ENCODE measurements around the gene SOBP.
A peak's percentile ranks its signal among the peaks of the same experiment; 100 is the strongest.

The SOBP gene

GRCh38 chr6:107488875-107489635 is 862 bp upstream of the SOBP start:
- Histone ChIP-seq H3K9me3 (ENCODE audit: control insufficient read depth, insufficient read depth, low read length) (no peaks in the 10 kb centered on the region), H3K4me3 (ENCODE audit: low read length) (peak overlapping the region; percentile 85), H3K4me1 (ENCODE audit: control insufficient read depth, insufficient read depth, low read length) (peaks cover 2% of the 10 kb centered on the region; the same call in 1 of the 2 replicates), H3K27me3 (ENCODE audit: control insufficient read depth, insufficient read depth, low read length) (peaks cover 19% of the 10 kb centered on the region; the same call in 1 of the 2 replicates), H3K27ac (ENCODE audit: low read length) (no peak overlapping the region), H3K36me3 (ENCODE audit: control insufficient read depth, insufficient read depth, low read length) (no peaks in the 10 kb centered on the region)
- WGBS (ENCODE audit: insufficient coverage, insufficient read length) = no CpG with 5 or more reads among the region's 51 CpGs
- no peak for DNase-seq (ENCODE audit: low read depth, low spot score)

- Histone ChIP-seq H3K27me3 (ENCODE audit: control insufficient read depth, insufficient read depth, low read length) (peaks cover 19% of the 10 kb centered on the region; the same call in 1 of the 2 replicates), H3K36me3 (ENCODE audit: control insufficient read depth, insufficient read depth, low read length) (no peaks in the 10 kb centered on the region), H3K4me3 (ENCODE audit: low read length) (peak overlapping the region; percentile 85; the same call in 1 of the 2 replicates), H3K9me3 (ENCODE audit: control insufficient read depth, insufficient read depth, low read length) (no peaks in the 10 kb centered on the region), H3K4me1 (ENCODE audit: control insufficient read depth, insufficient read depth, low read length) (peaks cover 2% of the 10 kb centered on the region; the same call in 1 of the 2 replicates), H3K27ac (ENCODE audit: low read length) (no peak overlapping the region)
- no peak for DNase-seq (ENCODE audit: low read depth, low spot score)
- no CpG with 5 or more reads among the region's 30 CpGs for WGBS (ENCODE audit: insufficient coverage, insufficient read length)
Observed at GRCh38 chr6:107490566-107491137, 735 bp downstream of the SOBP start.

- Histone ChIP-seq H3K27ac (ENCODE audit: low read length) (no peak overlapping the region), H3K27me3 (ENCODE audit: control insufficient read depth, insufficient read depth, low read length) (peaks cover 19% of the 10 kb centered on the region; the same call in 1 of the 2 replicates), H3K36me3 (ENCODE audit: control insufficient read depth, insufficient read depth, low read length) (no peaks in the 10 kb centered on the region), H3K4me3 (ENCODE audit: low read length) (peak overlapping the region; percentile 85; the same call in 1 of the 2 replicates), H3K4me1 (ENCODE audit: control insufficient read depth, insufficient read depth, low read length) (peaks cover 2% of the 10 kb centered on the region; the same call in 1 of the 2 replicates), H3K9me3 (ENCODE audit: control insufficient read depth, insufficient read depth, low read length) (no peaks in the 10 kb centered on the region)
- WGBS (ENCODE audit: insufficient coverage, insufficient read length) = no CpG with 5 or more reads among the region's 38 CpGs
- DNase-seq (ENCODE audit: low read depth, low spot score) = no peak
Observed at GRCh38 chr6:107491138-107491609, 1.3 kb downstream of the SOBP start.

- Histone ChIP-seq H3K36me3 (ENCODE audit: control insufficient read depth, insufficient read depth, low read length) (no peaks in the 10 kb centered on the region), H3K4me1 (ENCODE audit: control insufficient read depth, insufficient read depth, low read length) (peaks cover 2% of the 10 kb centered on the region; the same call in 1 of the 2 replicates), H3K4me3 (ENCODE audit: low read length) (no peak overlapping the region; the same call in 1 of the 2 replicates), H3K9me3 (ENCODE audit: control insufficient read depth, insufficient read depth, low read length) (no peaks in the 10 kb centered on the region), H3K27me3 (ENCODE audit: control insufficient read depth, insufficient read depth, low read length) (peaks cover 15% of the 10 kb centered on the region; the same call in 1 of the 2 replicates), H3K27ac (ENCODE audit: low read length) (no peak overlapping the region)
- no peak for DNase-seq (ENCODE audit: low read depth, low spot score)
- no CpG with 5 or more reads among the region's 14 CpGs for WGBS (ENCODE audit: insufficient coverage, insufficient read length)
Observed at GRCh38 chr6:107491760-107492660, 2.1 kb downstream of the SOBP start.

GRCh38 chr6:107493158-107494057 is 3.5 kb downstream of the SOBP start:
- WGBS (ENCODE audit: insufficient coverage, insufficient read length) = no CpG with 5 or more reads among the region's 12 CpGs
- peaks cover 2% of the 10 kb centered on the region; the same call in 1 of the 2 replicates for H3K4me1 ChIP-seq (ENCODE audit: control insufficient read depth, insufficient read depth, low read length)

GRCh38 chr6:107495196-107495643 is 5.3 kb downstream of the SOBP start:
- Histone ChIP-seq H3K27me3 (ENCODE audit: control insufficient read depth, insufficient read depth, low read length) (peaks cover 8% of the 10 kb centered on the region; the same call in 1 of the 2 replicates), H3K9me3 (ENCODE audit: control insufficient read depth, insufficient read depth, low read length) (no peaks in the 10 kb centered on the region), H3K36me3 (ENCODE audit: control insufficient read depth, insufficient read depth, low read length) (no peaks in the 10 kb centered on the region), H3K4me1 (ENCODE audit: control insufficient read depth, insufficient read depth, low read length) (peaks cover 2% of the 10 kb centered on the region; the same call in 1 of the 2 replicates), H3K4me3 (ENCODE audit: low read length) (no peak overlapping the region), H3K27ac (ENCODE audit: low read length) (no peak overlapping the region)
- no CpG with 5 or more reads among the region's 7 CpGs for WGBS (ENCODE audit: insufficient coverage, insufficient read length)
- no peak for DNase-seq (ENCODE audit: low read depth, low spot score)

More at GRCh38 chr6:107493158-107494057, 3.5 kb downstream of the SOBP start:
- H3K36me3 ChIP-seq (ENCODE audit: control insufficient read depth, insufficient read depth, low read length) = no peaks in the 10 kb centered on the region
- DNase-seq (ENCODE audit: low read depth, low spot score) = no peak
- no peak overlapping the region for H3K27ac ChIP-seq (ENCODE audit: low read length)
- no peak overlapping the region for H3K4me3 ChIP-seq (ENCODE audit: low read length)
- peaks cover 9% of the 10 kb centered on the region; the same call in 1 of the 2 replicates for H3K27me3 ChIP-seq (ENCODE audit: control insufficient read depth, insufficient read depth, low read length)
- no peaks in the 10 kb centered on the region for H3K9me3 ChIP-seq (ENCODE audit: control insufficient read depth, insufficient read depth, low read length)

- no CpG with 5 or more reads among the region's 2 CpGs for WGBS (ENCODE audit: insufficient coverage, insufficient read length)
- Histone ChIP-seq H3K4me3 (ENCODE audit: low read length) (no peak overlapping the region), H3K27me3 (ENCODE audit: control insufficient read depth, insufficient read depth, low read length) (peaks cover 5% of the 10 kb centered on the region; the same call in 1 of the 2 replicates), H3K27ac (ENCODE audit: low read length) (no peak overlapping the region), H3K4me1 (ENCODE audit: control insufficient read depth, insufficient read depth, low read length) (peaks cover 2% of the 10 kb centered on the region; the same call in 1 of the 2 replicates), H3K36me3 (ENCODE audit: control insufficient read depth, insufficient read depth, low read length) (no peaks in the 10 kb centered on the region), H3K9me3 (ENCODE audit: control insufficient read depth, insufficient read depth, low read length) (no peaks in the 10 kb centered on the region)
- DNase-seq (ENCODE audit: low read depth, low spot score) = no peak
Observed at GRCh38 chr6:107495971-107496370, 6.1 kb downstream of the SOBP start.

- no peaks in the 10 kb centered on the region for H3K36me3 ChIP-seq (ENCODE audit: control insufficient read depth, insufficient read depth, low read length)
- peaks cover 1% of the 10 kb centered on the region; the same call in 1 of the 2 replicates for H3K27me3 ChIP-seq (ENCODE audit: control insufficient read depth, insufficient read depth, low read length)
- no CpG with 5 or more reads among the region's 1 CpG for WGBS (ENCODE audit: insufficient coverage, insufficient read length)
- peaks cover 2% of the 10 kb centered on the region; the same call in 1 of the 2 replicates for H3K4me1 ChIP-seq (ENCODE audit: control insufficient read depth, insufficient read depth, low read length)
- H3K27ac ChIP-seq (ENCODE audit: low read length) = no peak overlapping the region
- no peaks in the 10 kb centered on the region for H3K9me3 ChIP-seq (ENCODE audit: control insufficient read depth, insufficient read depth, low read length)
- DNase-seq (ENCODE audit: low read depth, low spot score) = no peak
- H3K4me3 ChIP-seq (ENCODE audit: low read length) = no peak overlapping the region
Observed at GRCh38 chr6:107496892-107497684, 7.2 kb downstream of the SOBP start.

Data from iPS DF 6.9 (cell line).